ENCODE measurements around the gene BNC2.

- TF ChIP-seq LEF1 (IDR thresholded peaks at IDR 0.05; ENCODE audit: borderline replicate concordance), result no peak
- TF ChIP-seq FOXM1 (IDR thresholded peaks at IDR 0.05; ENCODE audit: borderline replicate concordance), result no peak
- TF ChIP-seq SUZ12 (IDR thresholded peaks at IDR 0.05), result no peak
- TF ChIP-seq ZNF384 (IDR thresholded peaks at IDR 0.05), result no peak
- TF ChIP-seq HDGF (IDR thresholded peaks at IDR 0.05; ENCODE audit: borderline replicate concordance), result no peak
- TF ChIP-seq FOXK2 (IDR thresholded peaks at IDR 0.05), result no peak
Measured at GRCh38 chr9:16458696-16459420, 411.6 kb downstream of the BNC2 start.
